Ascending aorta (tissue), 2 donors: ENCODE data around the gene MAML3. TPM values are rescaled to one million over a fixed set of nuclear protein-coding genes. Genes with fewer than 3 reads are reported as not detected.

Experiments
- DNase-seq, 2 donors: peaks; one replicate each; pipeline ENCODE4 v3.0.0-alpha.2; 2019; ENCODE audit warnings: low spot score in 2 of 2
- H3K27ac ChIP-seq, 2 donors: fragments of 200-600 bp; sonication (generic); one replicate each; pipeline ENCODE4 v1.5.1; 2016 to 2017; ENCODE audit warnings: mild to moderate bottlenecking in 1 of 2
- H3K27me3 ChIP-seq: fragments of 200-600 bp; sonication (generic); one replicate; pipeline ENCODE4 v1.5.1; 2017
- H3K36me3 ChIP-seq, 2 donors: fragments of 200-600 bp; sonication (generic); one replicate each; pipeline ENCODE4 v1.5.1; 2016
- H3K4me1 ChIP-seq, 2 donors: fragments of 200-600 bp; sonication (generic); one replicate each; pipeline ENCODE4 v1.5.1; 2016 to 2017; ENCODE audit warnings: mild to moderate bottlenecking in 1 of 2
- H3K4me3 ChIP-seq, 2 donors: fragments of 200-600 bp; sonication (generic); one replicate each; pipeline ENCODE4 v1.5.1; 2016 to 2017; ENCODE audit warnings: mild to moderate bottlenecking in 1 of 2
- H3K9me3 ChIP-seq, 2 donors: fragments of 200-600 bp; sonication (generic); one replicate each; pipeline ENCODE4 v1.5.1; 2016
- intact Hi-C: fragments of 100-400 bp; cut with DNase I; formaldehyde crosslinking; loops from one replicate; pipeline ENCODE4 v1.15.1; 2023
- total RNA-seq: library from RNA; depleted of rRNA; stranded (reverse); fragments of >200 nt; gene quantifications from one replicate; pipeline ENCODE4 v1.1.0, GENCODE V29; 2016
- TF ChIP-seq, protein P1 (sequence below), 3 experiments: fragments of 200-600 bp in 2 of 3; fragments of 450-650 bp in 1 of 3; sonication (generic) in 2 of 3; IDR thresholded peaks; one replicate each; pipeline ENCODE4 v1.5.1; 2016 to 2019; ENCODE audit warnings: antibody characterized with exemption in 3 of 3, mild to moderate bottlenecking in 1 of 3, moderate library complexity in 1 of 3

Gene MAML3
- total RNA-seq, 1 donor from 2014 or later: 4.7 TPM

DNA sequence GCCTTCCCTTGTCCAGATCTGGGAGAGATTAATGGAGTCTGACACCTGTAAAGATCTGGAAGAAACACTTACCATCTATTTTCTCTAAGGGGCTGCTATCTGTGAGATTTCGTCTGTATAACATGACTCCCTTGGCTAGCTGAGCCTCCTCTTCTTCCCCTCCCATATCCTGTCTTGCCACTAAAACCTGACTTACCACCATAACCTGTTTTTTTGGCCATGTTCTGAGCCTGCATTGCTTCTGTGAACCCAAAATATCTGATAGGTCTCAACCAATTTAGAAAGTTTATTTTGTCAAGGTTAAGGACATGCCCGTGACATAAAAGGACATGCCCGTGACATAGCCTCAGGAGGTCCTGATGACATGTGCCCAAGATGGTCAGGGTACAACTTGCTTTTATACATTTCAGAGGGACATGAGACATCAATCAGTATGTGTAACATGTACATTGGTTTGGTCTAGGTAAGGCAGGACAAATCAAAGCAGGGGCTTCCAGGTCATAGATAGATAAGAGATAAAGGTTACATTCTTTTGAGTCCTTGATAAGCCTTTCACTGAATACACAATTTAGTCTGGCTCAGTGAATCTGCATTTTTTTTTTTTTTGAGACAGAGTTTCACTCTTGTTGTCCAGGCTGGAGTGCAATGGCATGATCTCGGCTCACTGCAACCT lies 476.9 kb downstream of the MAML3 start:
- no peak overlapping the region for H3K27ac ChIP-seq
- no peaks in the 10 kb centered on the region for H3K27me3 ChIP-seq
- intact Hi-C loops: no loop called here
- TF ChIP-seq, protein P1, sequence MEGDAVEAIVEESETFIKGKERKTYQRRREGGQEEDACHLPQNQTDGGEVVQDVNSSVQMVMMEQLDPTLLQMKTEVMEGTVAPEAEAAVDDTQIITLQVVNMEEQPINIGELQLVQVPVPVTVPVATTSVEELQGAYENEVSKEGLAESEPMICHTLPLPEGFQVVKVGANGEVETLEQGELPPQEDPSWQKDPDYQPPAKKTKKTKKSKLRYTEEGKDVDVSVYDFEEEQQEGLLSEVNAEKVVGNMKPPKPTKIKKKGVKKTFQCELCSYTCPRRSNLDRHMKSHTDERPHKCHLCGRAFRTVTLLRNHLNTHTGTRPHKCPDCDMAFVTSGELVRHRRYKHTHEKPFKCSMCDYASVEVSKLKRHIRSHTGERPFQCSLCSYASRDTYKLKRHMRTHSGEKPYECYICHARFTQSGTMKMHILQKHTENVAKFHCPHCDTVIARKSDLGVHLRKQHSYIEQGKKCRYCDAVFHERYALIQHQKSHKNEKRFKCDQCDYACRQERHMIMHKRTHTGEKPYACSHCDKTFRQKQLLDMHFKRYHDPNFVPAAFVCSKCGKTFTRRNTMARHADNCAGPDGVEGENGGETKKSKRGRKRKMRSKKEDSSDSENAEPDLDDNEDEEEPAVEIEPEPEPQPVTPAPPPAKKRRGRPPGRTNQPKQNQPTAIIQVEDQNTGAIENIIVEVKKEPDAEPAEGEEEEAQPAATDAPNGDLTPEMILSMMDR (IDR thresholded peaks at IDR 0.05): no peak
- H3K9me3 ChIP-seq: no peaks in the 10 kb centered on the region
- H3K36me3 ChIP-seq: peaks cover 0 to 29% of the 10 kb centered on the region in 2 donors
- H3K4me1 ChIP-seq: no peaks in the 10 kb centered on the region
- H3K4me3 ChIP-seq: no peak overlapping the region
- DNase-seq: no peak

GRCh38 chr4:139676365-139676764 lies 477.6 kb downstream of the MAML3 start:
- Histone ChIP-seq H3K4me1 (no peaks in the 10 kb centered on the region), H3K27ac (no peak overlapping the region), H3K9me3 (no peaks in the 10 kb centered on the region), H3K27me3 (no peaks in the 10 kb centered on the region), H3K4me3 (no peak overlapping the region), H3K36me3 (peaks cover 0 to 36% of the 10 kb centered on the region in 2 donors)
- no peak for DNase-seq
- TF ChIP-seq, protein P1 (IDR thresholded peaks at IDR 0.05): no peak
- intact Hi-C loops: no loop called here

DNA sequence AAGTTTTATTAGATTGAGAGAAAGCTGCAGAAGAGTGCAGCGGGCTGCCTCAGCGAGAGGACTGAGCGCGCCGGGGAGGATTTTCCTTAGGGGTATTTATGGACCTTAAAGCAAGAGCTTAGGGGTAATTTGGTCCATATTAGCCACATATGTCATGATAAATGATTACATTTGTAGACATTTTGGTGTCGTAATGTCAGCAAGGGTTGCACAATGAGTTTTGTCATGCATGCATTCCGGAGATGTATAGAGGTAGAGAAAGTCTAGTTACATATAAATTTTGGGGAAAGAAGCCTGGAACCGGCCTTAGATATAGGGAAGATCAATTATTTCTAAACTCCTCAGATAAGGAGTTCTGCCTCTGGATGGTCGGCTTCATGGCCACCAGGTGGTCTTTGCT lies 478.3 kb downstream of the MAML3 start:
- Histone ChIP-seq H3K36me3 (peaks cover 0 to 33% of the 10 kb centered on the region in 2 donors), H3K27ac (no peak overlapping the region), H3K4me3 (no peak overlapping the region), H3K9me3 (no peaks in the 10 kb centered on the region), H3K4me1 (no peaks in the 10 kb centered on the region), H3K27me3 (no peaks in the 10 kb centered on the region)
- DNase-seq: peak in 1 of 2 donors; percentile 21
- intact Hi-C loops: no loop called here
- TF ChIP-seq, protein P1 (IDR thresholded peaks at IDR 0.05): no peak

- TF ChIP-seq, protein P1 (IDR thresholded peaks at IDR 0.05): no peak
- intact Hi-C loops: no loop called here
- no peaks in the 10 kb centered on the region for H3K27me3 ChIP-seq
- H3K9me3 ChIP-seq: no peaks in the 10 kb centered on the region
- H3K4me3 ChIP-seq: no peak overlapping the region
- peaks cover 0 to 29% of the 10 kb centered on the region in 2 donors for H3K36me3 ChIP-seq
- no peak overlapping the region for H3K27ac ChIP-seq
- no peak for DNase-seq
- H3K4me1 ChIP-seq: no peaks in the 10 kb centered on the region
Measured at GRCh38 chr4:139674875-139675550, 479.0 kb downstream of the MAML3 start.

DNA sequence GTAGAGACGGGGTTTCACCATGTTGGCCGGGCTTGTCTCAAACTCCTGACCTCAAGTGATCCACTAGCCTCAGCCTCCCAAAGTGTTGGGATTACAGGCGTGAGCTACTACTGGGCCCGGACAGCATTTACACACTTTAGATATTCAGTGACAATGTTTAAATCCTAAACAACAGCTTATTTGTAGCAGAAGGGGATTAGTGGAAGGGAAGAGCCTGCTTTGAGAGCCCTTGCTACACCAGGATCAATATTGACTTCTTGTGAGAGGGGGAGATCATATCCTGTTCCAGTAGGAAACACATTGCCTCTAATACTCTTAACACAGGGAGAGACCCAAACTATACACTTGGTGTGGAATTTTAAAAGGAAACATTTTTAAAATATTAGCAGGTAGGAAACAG lies 481.3 kb downstream of the MAML3 start:
- intact Hi-C loops: no loop called here

More for the DNA sequence above, 481.3 kb downstream of the MAML3 start:
- Histone ChIP-seq H3K27me3 (no peaks in the 10 kb centered on the region), H3K9me3 (no peaks in the 10 kb centered on the region), H3K27ac (no peak overlapping the region), H3K4me1 (peaks cover 0 to 4% of the 10 kb centered on the region in 2 donors), H3K4me3 (no peak overlapping the region), H3K36me3 (peaks cover 0 to 8% of the 10 kb centered on the region in 2 donors)
- no peak for DNase-seq
- TF ChIP-seq, protein P1 (IDR thresholded peaks at IDR 0.05): no peak
